Measurements from ENCODE around the gene RTN1. TPM values are rescaled to one million over a fixed set of nuclear protein-coding genes. Genes with fewer than 3 reads are reported as not detected.

The RTN1 gene
- total and polyA plus RNA-seq, 2 donors (not counting 1 experiment from before 2014, with no cell fraction given), result 0.34 TPM; not detected in 1

DNA sequence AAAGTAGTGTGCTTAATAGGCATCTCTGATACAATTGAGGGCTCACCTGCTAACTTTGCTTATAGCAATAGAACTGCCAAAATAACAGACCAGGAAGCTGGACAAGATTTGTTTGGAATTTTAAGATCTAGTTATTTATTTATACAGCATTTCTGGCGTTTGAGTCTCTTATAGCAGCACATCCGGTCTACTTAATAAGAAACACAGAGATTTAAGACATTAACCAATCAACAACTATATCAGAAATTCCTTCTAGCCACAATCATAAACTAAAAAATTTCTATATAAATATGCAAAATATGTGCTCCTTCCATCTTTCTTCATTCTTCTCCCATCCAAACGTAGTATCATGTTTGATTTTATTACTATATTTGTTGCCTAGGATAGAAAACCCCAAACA is 2.6 kb downstream of the RTN1 start:
- no peak for TF ChIP-seq EZH2 (IDR thresholded peaks at IDR 0.05; ENCODE audit: borderline replicate concordance, insufficient read depth, low read depth, low read length, poor library complexity, severe bottlenecking)
- TF ChIP-seq, protein P1, sequence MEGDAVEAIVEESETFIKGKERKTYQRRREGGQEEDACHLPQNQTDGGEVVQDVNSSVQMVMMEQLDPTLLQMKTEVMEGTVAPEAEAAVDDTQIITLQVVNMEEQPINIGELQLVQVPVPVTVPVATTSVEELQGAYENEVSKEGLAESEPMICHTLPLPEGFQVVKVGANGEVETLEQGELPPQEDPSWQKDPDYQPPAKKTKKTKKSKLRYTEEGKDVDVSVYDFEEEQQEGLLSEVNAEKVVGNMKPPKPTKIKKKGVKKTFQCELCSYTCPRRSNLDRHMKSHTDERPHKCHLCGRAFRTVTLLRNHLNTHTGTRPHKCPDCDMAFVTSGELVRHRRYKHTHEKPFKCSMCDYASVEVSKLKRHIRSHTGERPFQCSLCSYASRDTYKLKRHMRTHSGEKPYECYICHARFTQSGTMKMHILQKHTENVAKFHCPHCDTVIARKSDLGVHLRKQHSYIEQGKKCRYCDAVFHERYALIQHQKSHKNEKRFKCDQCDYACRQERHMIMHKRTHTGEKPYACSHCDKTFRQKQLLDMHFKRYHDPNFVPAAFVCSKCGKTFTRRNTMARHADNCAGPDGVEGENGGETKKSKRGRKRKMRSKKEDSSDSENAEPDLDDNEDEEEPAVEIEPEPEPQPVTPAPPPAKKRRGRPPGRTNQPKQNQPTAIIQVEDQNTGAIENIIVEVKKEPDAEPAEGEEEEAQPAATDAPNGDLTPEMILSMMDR (IDR thresholded peaks at IDR 0.05), result no peak
- H4K20me1 ChIP-seq (ENCODE audit: control insufficient read depth, insufficient read depth, low read length, poor library complexity, severe bottlenecking), result no peaks in the 10 kb centered on the region
- Mint-ChIP-seq H3K27ac (no peak overlapping the region), H3K4me1 (peaks cover 8% of the 10 kb centered on the region), H3K4me3 (no peak overlapping the region), H3K9me3 (ENCODE audit: insufficient read depth) (no peaks in the 10 kb centered on the region), H3K27me3 (peaks cover 47% of the 10 kb centered on the region)
- intact Hi-C loops (cut with micrococcal nuclease), result no loop called here
- H3K9ac ChIP-seq (ENCODE audit: low read length), result no peak overlapping the region
- DNase-seq, result no peak
- H3K27ac ChIP-seq (ENCODE audit: low read length in 2 of 2), result no peak overlapping the region
- no peaks in the 10 kb centered on the region for H3K36me3 ChIP-seq (replicated peaks in 1 of 2; ENCODE audit: control extremely low read depth in 1 of 2, control insufficient read depth in 1 of 2, extremely low read depth in 1 of 2, insufficient read depth in 2 of 2, low read length in 1 of 2)
- POLR2A ChIA-PET, result no interaction called here
- H2AFZ ChIP-seq (ENCODE audit: insufficient read depth, low read depth, low read length, poor library complexity, severe bottlenecking), result no peak overlapping the region
- CTCF ChIA-PET, result no interaction called here
- H3K4me1 ChIP-seq (ENCODE audit: control insufficient read depth in 2 of 2, insufficient read depth in 2 of 2, low read length in 2 of 2), result peaks cover 12 to 17% of the 10 kb centered on the region in 2 donors
- ATAC-seq (ENCODE audit: low read depth), result no peak
- H3K79me2 ChIP-seq (ENCODE audit: control insufficient read depth, insufficient read depth, low read length), result no peaks in the 10 kb centered on the region
- H3K27me3 ChIP-seq (replicated peaks in 1 of 4; ENCODE audit: control extremely low read depth in 1 of 4, control insufficient read depth in 3 of 4, insufficient read depth in 4 of 4, low read length in 3 of 4), result peaks cover 0 to 21% (median 17%) of the 10 kb centered on the region in 4 experiments
- H3K4me3 ChIP-seq (ENCODE audit: control extremely low read depth in 1 of 5, extremely low read depth in 1 of 5, insufficient read depth in 1 of 5, low read depth in 2 of 5, low read length in 4 of 5), result no peak overlapping the region
- no CpG with 5 or more reads among the region's 3 CpGs for WGBS (ENCODE audit: insufficient coverage)
- H3K4me2 ChIP-seq (replicated peaks; ENCODE audit: low read depth, low read length, poor library complexity, severe bottlenecking), result no peak overlapping the region
- peaks cover 0 to 3% (median 2%) of the 10 kb centered on the region in 3 donors for H3K9me3 ChIP-seq (ENCODE audit: control extremely low read depth in 1 of 3, control insufficient read depth in 2 of 3, insufficient read depth in 1 of 3, low read length in 2 of 3)

- 100% methylated on average over 1 of the region's 2 CpGs for WGBS (ENCODE audit: insufficient coverage)
- no peak for DNase-seq
- Histone ChIP-seq H3K27me3 (replicated peaks in 1 of 4; ENCODE audit: control extremely low read depth in 1 of 4, control insufficient read depth in 3 of 4, insufficient read depth in 4 of 4, low read length in 3 of 4) (peaks cover 0 to 6% (median 0%) of the 10 kb centered on the region in 4 experiments), H3K79me2 (ENCODE audit: control insufficient read depth, insufficient read depth, low read length) (no peaks in the 10 kb centered on the region), H3K4me1 (ENCODE audit: control insufficient read depth in 2 of 2, insufficient read depth in 2 of 2, low read length in 2 of 2) (no peaks in the 10 kb centered on the region), H3K4me3 (ENCODE audit: control extremely low read depth in 1 of 5, extremely low read depth in 1 of 5, insufficient read depth in 1 of 5, low read depth in 2 of 5, low read length in 4 of 5) (no peak overlapping the region), H3K27ac (ENCODE audit: low read length in 2 of 2) (no peak overlapping the region), H2AFZ (ENCODE audit: insufficient read depth, low read depth, low read length, poor library complexity, severe bottlenecking) (no peak overlapping the region), H3K9me3 (ENCODE audit: control extremely low read depth in 1 of 3, control insufficient read depth in 2 of 3, insufficient read depth in 1 of 3, low read length in 2 of 3) (peaks cover 0 to 8% (median 4%) of the 10 kb centered on the region in 3 donors), H3K9ac (ENCODE audit: low read length) (no peak overlapping the region), H3K4me2 (replicated peaks; ENCODE audit: low read depth, low read length, poor library complexity, severe bottlenecking) (no peak overlapping the region), H4K20me1 (ENCODE audit: control insufficient read depth, insufficient read depth, low read length, poor library complexity, severe bottlenecking) (no peaks in the 10 kb centered on the region), H3K36me3 (replicated peaks in 1 of 2; ENCODE audit: control extremely low read depth in 1 of 2, control insufficient read depth in 1 of 2, extremely low read depth in 1 of 2, insufficient read depth in 2 of 2, low read length in 1 of 2) (no peaks in the 10 kb centered on the region)
- ChIA-PET POLR2A (no interaction called here), CTCF (no interaction called here)
- intact Hi-C loops (cut with micrococcal nuclease), result no loop called here
- ATAC-seq (ENCODE audit: low read depth), result no peak
- Mint-ChIP-seq H3K9me3 (ENCODE audit: insufficient read depth) (peaks cover 8% of the 10 kb centered on the region), H3K27me3 (peaks cover 20% of the 10 kb centered on the region), H3K4me1 (no peaks in the 10 kb centered on the region), H3K4me3 (no peak overlapping the region), H3K27ac (no peak overlapping the region)
- no peak for TF ChIP-seq EZH2 (IDR thresholded peaks at IDR 0.05; ENCODE audit: borderline replicate concordance, insufficient read depth, low read depth, low read length, poor library complexity, severe bottlenecking)
- TF ChIP-seq, protein P1 (IDR thresholded peaks at IDR 0.05), result no peak
Observed at GRCh38 chr14:59863806-59864525, 6.6 kb downstream of the RTN1 start.
